ENCODE data around the gene NAV2.

GRCh38 chr11:20158597-20159257, 446.1 kb downstream of the NAV2 start:
- TF ChIP-seq CTCF (IDR thresholded peaks at IDR 0.05) (no peak), POLR2A (IDR thresholded peaks at IDR 0.05) (no peak)
